HG03196 (cell line): Measurements from ENCODE around the gene ALOXE3.

ENCODE experiments used
- ATAC-seq: cut with Tn5 transposase; IDR thresholded peaks from one replicate; pipeline ENCODE4 v1.9.1; 2021; ENCODE audit not compliant: unreplicated experiment

The ALOXE3 gene

GRCh38 chr17:8142887-8143580 lies 24.7 kb upstream of the ALOXE3 start:
- no peak for ATAC-seq

GRCh38 chr17:8142158-8142886 lies 24.0 kb upstream of the ALOXE3 start:
- no peak for ATAC-seq

DNA sequence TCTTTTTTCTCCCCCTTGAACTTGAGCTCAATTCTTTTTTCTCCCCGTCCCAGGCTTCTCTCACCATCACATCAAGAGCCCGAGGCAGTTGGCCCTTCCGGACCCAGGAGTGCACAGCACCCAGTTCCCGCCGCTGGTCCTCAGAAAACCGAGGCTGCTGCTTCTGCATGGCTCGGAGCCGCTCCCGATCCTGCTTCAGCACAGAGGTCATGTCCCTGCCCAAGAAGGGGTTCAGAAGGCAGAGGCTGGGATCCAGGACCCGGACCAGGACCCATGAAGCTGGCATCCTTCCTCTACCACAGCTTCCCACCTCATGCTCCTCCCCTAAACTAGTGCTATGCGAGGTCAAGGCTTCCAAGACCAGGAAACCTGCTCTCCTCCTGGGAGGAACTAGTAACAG lies 23.4 kb upstream of the ALOXE3 start:
- ATAC-seq: no peak

DNA sequence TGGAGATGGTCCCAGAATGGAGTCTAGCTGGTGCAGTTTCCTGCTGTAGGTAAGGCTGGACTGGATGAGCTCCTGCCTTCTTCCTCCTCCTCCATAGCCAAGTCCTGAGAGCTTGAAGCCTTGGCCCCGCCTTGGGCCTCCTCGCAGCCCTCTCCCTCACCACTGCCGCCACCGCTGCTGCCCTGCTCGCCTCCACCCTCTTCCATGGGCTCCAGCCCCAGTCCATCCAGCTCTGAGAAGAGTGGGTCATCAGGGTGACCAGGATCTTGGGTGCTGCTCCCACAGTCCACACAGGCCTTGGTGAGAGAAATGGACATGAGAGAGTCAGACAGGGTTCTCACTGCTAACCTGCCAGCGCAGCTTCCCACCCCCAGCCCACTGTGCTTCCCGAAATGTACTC lies 22.7 kb upstream of the ALOXE3 start:
- no peak for ATAC-seq

DNA sequence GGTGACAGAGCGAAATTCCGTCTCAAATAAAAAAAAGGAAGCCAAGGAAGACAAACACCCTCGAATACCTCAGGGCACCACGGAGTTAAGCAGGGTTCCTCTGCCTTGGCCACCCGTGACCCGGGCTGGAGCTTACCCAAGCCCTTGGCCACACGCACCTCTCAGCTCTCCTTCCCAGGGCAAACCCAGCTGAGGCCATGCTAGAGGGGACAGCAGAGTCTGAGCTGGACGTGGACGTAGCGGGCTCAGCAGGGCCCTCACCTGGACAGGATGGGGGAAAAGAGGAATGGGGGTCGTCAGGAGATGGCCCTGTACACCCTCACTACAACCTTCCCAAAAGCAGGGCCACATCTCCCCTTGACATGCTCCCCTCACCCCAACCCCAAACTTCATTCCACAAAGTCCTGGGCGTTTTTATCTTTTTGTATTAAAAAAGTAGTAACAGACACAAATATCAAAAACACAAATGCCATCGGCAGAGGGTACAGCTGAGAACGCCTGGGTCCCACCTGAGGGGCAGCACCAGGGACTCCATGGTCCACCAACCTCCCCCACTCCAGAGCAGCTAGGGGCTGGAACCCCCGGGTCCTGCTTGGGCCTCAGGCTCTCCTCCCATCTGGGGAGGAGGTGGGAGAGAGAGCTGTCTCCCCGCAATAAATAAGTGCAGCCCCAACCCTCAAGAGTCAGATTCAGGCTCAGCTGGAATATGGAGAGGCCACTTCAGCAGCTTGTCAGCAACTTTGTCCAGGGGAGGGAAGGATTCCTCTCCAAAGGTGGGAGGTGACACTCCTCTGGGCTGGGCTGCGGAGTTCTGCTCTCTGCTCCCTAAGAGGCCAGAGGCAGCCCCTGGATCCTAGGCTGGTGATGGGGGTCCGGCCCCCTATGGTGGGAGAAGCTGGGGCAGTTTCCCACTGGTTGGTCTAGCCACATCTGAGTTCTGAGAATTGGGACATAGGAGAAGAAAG lies 22.0 kb upstream of the ALOXE3 start:
- no peak for ATAC-seq

- ATAC-seq: peak; percentile 76
Observed at GRCh38 chr17:8138672-8139371, 20.5 kb upstream of the ALOXE3 start.

DNA sequence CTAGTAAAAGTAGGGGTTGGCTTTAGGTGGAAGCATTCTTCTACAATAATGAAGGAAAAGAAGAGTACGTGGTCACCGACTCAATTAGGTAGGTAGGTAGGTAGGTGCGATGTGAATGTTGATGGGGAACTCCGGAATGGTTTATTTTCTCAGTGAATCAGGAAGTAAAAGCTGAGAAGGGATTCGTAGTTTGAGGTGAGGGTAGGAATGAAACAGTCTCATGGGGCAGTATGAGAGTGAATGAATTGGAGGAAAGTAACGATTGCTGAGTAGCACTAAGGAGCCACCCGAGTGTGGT lies 20.0 kb upstream of the ALOXE3 start:
- no peak for ATAC-seq

- no peak for ATAC-seq
Observed at GRCh38 chr17:8137645-8138373, 19.5 kb upstream of the ALOXE3 start.

- ATAC-seq: no peak
Observed at GRCh38 chr17:8133941-8134340, 15.6 kb upstream of the ALOXE3 start.

DNA sequence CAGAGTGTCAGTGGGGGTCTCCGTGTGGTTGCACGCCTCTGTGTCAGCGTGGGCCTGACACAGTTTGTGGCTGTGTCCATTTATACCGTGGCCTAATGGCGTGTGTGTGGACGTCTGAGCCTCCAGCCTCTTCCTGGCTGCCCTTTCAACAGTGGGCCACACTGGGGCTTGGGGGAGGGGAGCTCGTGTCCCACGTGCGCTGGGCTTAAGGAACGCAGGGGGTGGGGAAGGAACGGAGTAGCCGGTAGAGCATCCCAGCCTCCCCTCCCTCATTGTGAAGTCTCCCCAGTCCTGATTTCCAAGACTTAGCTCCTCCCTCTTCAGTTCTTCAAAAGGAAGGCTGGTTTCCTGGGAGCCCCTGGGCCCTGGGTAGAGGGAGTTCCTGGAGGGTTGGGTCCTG lies 15.1 kb upstream of the ALOXE3 start:
- ATAC-seq: no peak

- no peak for ATAC-seq
Observed at GRCh38 chr17:8131844-8132441, 13.6 kb upstream of the ALOXE3 start.

DNA sequence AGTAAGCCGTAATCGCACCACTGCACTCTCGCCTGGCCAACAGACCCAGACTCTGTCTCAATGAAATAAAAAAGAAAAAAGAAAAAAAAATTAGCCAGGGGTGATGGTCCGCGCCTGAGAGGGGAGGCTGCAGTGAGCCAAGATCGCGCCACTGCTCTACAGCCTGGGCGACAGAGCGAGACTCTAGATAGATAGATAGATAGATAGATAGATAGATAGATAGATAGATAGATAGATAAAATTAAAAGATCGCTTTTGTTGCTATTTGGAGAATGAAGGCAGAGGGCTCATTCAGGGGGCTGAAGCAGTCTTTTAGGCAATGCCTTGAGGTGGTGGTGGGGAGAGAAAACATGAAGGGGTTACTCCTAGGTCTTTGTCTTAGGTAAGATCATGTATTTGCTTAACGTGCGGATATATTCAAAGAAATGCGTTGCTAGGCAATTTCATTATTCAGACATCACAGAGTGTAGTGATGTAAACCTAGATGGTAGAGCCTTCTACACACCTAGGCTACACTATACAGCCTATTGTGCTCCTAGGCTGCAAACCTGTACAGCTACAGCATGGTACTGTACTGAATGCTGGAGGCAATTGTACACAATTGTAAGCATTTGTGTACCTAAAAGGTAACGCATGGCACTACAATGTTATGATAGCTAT lies 9.9 kb upstream of the ALOXE3 start:
- ATAC-seq: no peak

DNA sequence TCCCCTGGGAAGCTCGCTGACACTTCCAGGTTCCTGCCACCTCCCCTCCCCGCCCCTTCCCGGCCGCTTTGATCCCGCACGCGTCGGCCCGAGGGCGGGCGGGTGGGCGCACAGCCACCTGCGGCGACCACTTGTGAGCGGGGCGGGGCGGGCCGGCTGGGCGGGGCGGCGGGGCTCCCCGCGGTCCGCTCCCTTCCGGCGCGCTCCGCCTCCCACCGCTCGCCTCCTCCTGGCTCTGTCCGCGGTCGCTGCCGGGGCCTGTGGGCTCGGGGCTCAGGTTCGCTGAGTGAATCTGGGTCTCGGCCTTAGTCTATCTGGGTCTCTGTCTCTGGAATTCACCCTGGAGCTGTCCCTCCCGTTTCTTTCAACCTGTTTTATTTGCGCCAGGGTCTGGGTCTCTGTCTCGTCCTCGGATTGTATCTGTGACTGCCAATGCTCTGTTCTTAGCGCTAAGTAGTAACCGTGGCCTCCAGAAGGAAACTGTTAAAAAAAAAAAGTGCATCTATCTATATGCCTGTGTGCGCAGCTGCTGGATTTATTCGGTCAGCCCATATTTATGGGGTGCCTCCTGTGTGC lies 8.3 kb upstream of the ALOXE3 start:
- ATAC-seq: no peak

- no peak for ATAC-seq
Observed at GRCh38 chr17:8125947-8126490, 7.7 kb upstream of the ALOXE3 start.

DNA sequence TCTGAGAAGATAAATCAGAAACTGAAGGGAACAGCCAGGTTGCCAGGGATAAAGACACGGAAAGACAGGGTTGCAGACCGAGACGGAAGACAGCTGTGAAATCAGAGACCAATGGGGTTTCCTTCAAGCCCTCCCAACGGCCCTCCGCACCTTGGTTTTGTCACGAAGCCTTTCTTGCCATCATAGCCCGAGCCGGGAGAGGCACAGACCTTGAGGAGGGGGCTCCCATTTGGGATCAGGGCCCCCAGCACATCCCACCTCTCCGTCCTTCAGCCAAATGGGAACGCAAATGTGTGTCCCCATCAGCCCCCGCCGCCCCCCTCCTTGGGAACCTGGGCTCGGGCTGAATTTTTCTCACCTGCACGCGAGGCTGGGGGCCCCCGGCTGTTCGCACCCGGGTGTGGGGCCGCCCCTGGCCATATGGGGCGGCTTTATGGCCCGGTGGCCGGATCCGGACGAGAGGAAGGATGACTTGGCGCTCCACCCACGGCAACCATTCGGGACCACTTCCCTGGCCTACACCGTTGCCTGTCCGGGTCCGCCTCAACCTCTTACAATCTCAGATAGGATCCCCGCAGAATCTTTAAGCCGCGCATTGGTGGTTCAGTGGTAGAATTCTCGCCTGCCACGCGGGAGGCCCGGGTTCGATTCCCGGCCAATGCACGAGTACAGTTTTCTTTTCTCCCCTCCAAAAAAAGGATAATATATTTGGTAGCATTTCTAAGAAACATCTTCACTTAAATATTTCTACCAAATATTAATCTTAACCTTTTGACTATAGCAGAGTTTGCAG lies 7.0 kb upstream of the ALOXE3 start:
- no peak for ATAC-seq

DNA sequence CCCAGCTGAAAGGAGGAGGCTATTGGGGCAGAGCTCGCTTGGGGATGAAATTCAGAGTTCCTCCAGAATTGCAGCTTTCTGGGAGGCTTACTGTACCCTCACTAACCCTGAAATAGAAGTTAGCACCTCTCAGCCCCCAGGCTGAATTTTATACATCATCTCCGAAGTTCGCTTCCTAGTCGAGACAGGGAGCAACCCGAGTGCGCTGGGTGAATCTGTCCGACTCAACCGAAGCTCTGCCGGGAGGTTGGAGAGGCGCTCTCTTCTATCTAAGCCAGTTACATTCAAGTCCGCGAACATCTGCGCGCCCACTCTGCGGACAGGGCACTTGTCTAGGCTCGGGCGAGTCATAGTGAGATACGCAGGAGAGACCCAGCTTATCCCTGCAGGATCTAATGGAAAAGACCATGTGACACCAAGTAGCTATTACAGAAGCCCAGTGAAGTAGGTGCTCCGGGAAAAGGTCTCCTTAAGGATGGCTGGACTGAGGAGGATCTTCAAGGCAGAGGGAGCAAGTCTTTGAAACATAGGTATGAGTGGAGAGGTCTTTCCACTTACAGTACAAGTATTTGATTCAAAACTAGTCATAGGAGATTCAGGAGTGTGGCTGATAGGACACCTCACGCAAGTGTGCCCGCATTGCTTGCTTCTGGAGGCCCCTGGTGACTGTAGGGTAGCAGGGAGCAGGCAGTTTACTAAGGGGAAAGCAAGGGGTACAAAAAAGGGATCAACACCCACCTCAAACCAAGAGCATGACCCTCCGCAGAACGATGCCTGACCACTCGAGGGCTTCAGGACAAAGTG lies 6.2 kb upstream of the ALOXE3 start:
- ATAC-seq: no peak

GRCh38 chr17:8123695-8124349 lies 5.5 kb upstream of the ALOXE3 start, which contains the start of gene HES7:
Gene HES7, minus strand, starts transcription at chr17:8124106. Its CDS starts 22 bp downstream, at chr17:8124084.
- no peak for ATAC-seq
